ENCODE measurements around the gene DDX19B.

DNA sequence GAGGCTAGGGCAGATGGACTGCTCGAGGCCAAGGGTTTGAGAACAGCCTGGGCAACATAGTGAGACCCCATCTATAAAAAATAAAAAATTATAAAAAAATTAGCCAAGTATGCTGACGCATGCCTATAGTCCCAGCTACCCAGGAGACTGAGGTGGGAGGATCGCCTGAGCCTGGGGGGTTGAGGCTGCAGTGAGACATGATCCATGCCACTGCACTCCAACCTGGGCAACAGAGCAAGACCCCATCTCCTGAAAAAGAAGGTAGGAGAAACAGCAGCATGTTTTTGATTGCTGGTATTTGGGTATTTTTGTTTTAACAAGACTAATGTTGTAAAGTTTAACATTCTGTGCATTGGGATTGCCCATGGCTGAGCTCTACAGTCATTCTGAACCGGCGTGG, 38.8 kb downstream of the DDX19B start:
- TF ChIP-seq, protein P1, sequence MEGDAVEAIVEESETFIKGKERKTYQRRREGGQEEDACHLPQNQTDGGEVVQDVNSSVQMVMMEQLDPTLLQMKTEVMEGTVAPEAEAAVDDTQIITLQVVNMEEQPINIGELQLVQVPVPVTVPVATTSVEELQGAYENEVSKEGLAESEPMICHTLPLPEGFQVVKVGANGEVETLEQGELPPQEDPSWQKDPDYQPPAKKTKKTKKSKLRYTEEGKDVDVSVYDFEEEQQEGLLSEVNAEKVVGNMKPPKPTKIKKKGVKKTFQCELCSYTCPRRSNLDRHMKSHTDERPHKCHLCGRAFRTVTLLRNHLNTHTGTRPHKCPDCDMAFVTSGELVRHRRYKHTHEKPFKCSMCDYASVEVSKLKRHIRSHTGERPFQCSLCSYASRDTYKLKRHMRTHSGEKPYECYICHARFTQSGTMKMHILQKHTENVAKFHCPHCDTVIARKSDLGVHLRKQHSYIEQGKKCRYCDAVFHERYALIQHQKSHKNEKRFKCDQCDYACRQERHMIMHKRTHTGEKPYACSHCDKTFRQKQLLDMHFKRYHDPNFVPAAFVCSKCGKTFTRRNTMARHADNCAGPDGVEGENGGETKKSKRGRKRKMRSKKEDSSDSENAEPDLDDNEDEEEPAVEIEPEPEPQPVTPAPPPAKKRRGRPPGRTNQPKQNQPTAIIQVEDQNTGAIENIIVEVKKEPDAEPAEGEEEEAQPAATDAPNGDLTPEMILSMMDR (IDR thresholded peaks at IDR 0.05), result no peak
- no peak for TF ChIP-seq POLR2AphosphoS5 (IDR thresholded peaks at IDR 0.05)
- no peak for TF ChIP-seq POLR2A (IDR thresholded peaks at IDR 0.05)
